HG02885 (cell line): ENCODE data around the gene JPT2.

ENCODE experiments used
- ATAC-seq: cut with Tn5 transposase; IDR thresholded peaks from one replicate; pipeline ENCODE4 v1.9.1; 2021; ENCODE audit warnings: mild to moderate bottlenecking; ENCODE audit not compliant: unreplicated experiment, poor library complexity

The JPT2 gene

GRCh38 chr16:1749152-1750117 lies 71.4 kb downstream of the JPT2 start:
- no peak for ATAC-seq
